Measurements from ENCODE around the gene HSD17B7. TPM values are rescaled to one million over a fixed set of nuclear protein-coding genes. Genes with fewer than 3 reads are reported as not detected.
A peak's percentile ranks its signal among the peaks of the same experiment; 100 is the strongest.
"Not testable (repeated sequence)": the region's sequence is repeated elsewhere in the genome, so short reads cannot be mapped to it uniquely, and the experiment has no call there.

The HSD17B7 gene
- total and polyA plus RNA-seq, 7 donors = 10.8 to 54.2 (median 11.4) TPM

GRCh38 chr1:162818666-162819065 is 28.2 kb downstream of the HSD17B7 start:
- WGBS, 2 donors = 89 to 97% methylated on average over 1 of the region's 1 CpG
- DNase-seq; H3K36me3 ChIP-seq; H3K4me3 ChIP-seq; intact Hi-C loops (cut with DNase I); H3K9me3 ChIP-seq; H3K27ac ChIP-seq: not testable (repeated sequence)
- H3K27me3 ChIP-seq = peaks cover 0 to 19% (median 0%) of the 10 kb centered on the region in 3 donors
- H3K4me1 ChIP-seq = peaks cover 0 to 12% (median 10%) of the 10 kb centered on the region in 4 donors

- Histone ChIP-seq H3K4me3 (peak overlapping the region; percentile 28 to 49 (median 40)), H3K36me3 (no peaks in the 10 kb centered on the region), H3K9me3 (no peaks in the 10 kb centered on the region), H3K27me3 (peaks cover 0 to 19% (median 0%) of the 10 kb centered on the region in 3 donors), H3K27ac (peak overlapping the region in 1 of 4 donors; percentile 5), H3K4me1 (peaks cover 0 to 12% (median 10%) of the 10 kb centered on the region in 4 donors)
- intact Hi-C loops (cut with DNase I) = no loop called here
- peak; percentile 58 for DNase-seq
- TF ChIP-seq EP300 (IDR thresholded peaks at IDR 0.05) = no peak
- no peak for TF ChIP-seq POLR2A (IDR thresholded peaks at IDR 0.05)
- TF ChIP-seq CTCF (IDR thresholded peaks at IDR 0.05) = no peak
- TF ChIP-seq POLR2AphosphoS5 (IDR thresholded peaks at IDR 0.05) = no peak
- WGBS, 2 donors = 2 to 7% methylated on average over 44 of the region's 44 CpGs
Measured at GRCh38 chr1:162822391-162823200, 32.1 kb downstream of the HSD17B7 start.

- 75 to 86% methylated on average over 3 of the region's 3 CpGs for WGBS, 2 donors
- H3K4me1 ChIP-seq = peaks cover 0 to 12% (median 10%) of the 10 kb centered on the region in 4 donors
- H3K9me3 ChIP-seq = no peaks in the 10 kb centered on the region
- no peaks in the 10 kb centered on the region for H3K36me3 ChIP-seq
- H3K27me3 ChIP-seq = peaks cover 0 to 19% (median 0%) of the 10 kb centered on the region in 3 donors
- no peak overlapping the region for H3K4me3 ChIP-seq
- TF ChIP-seq CTCF (IDR thresholded peaks at IDR 0.05) = no peak
- no peak for TF ChIP-seq POLR2A (IDR thresholded peaks at IDR 0.05)
- no peak for TF ChIP-seq EP300 (IDR thresholded peaks at IDR 0.05)
- no peak for TF ChIP-seq POLR2AphosphoS5 (IDR thresholded peaks at IDR 0.05)
- intact Hi-C loops (cut with DNase I) = no loop called here
- no peak for DNase-seq
- no peak overlapping the region for H3K27ac ChIP-seq
Measured at GRCh38 chr1:162823231-162823630, 32.7 kb downstream of the HSD17B7 start.

GRCh38 chr1:162823771-162824525 is 33.4 kb downstream of the HSD17B7 start:
- Histone ChIP-seq H3K4me3 (no peak overlapping the region), H3K4me1 (peaks cover 0 to 12% (median 10%) of the 10 kb centered on the region in 4 donors), H3K9me3 (no peaks in the 10 kb centered on the region), H3K36me3 (no peaks in the 10 kb centered on the region), H3K27ac (no peak overlapping the region), H3K27me3 (peaks cover 0 to 19% (median 0%) of the 10 kb centered on the region in 3 donors)
- TF ChIP-seq POLR2AphosphoS5 (IDR thresholded peaks at IDR 0.05) = no peak
- TF ChIP-seq POLR2A (IDR thresholded peaks at IDR 0.05) = no peak
- no peak for TF ChIP-seq CTCF (IDR thresholded peaks at IDR 0.05)
- TF ChIP-seq EP300 (IDR thresholded peaks at IDR 0.05) = no peak
- intact Hi-C loops (cut with DNase I) = no loop called here
- DNase-seq = no peak
- WGBS, 2 donors = 44 to 73% methylated on average over 2 of the region's 2 CpGs

GRCh38 chr1:162829268-162829667 is 38.8 kb downstream of the HSD17B7 start:
- Histone ChIP-seq H3K4me3 (no peak overlapping the region), H3K27ac (no peak overlapping the region), H3K9me3 (no peaks in the 10 kb centered on the region), H3K36me3 (no peaks in the 10 kb centered on the region), H3K27me3 (no peaks in the 10 kb centered on the region), H3K4me1 (no peaks in the 10 kb centered on the region)
- WGBS, 2 donors = 95 to 96% methylated on average over 1 of the region's 1 CpG
- TF ChIP-seq POLR2AphosphoS5 (IDR thresholded peaks at IDR 0.05) (no peak), CTCF (IDR thresholded peaks at IDR 0.05) (no peak), EP300 (IDR thresholded peaks at IDR 0.05) (no peak), POLR2A (IDR thresholded peaks at IDR 0.05) (no peak)
- no peak for DNase-seq
- intact Hi-C loops (cut with DNase I) = no loop called here
